Right lobe of liver (tissue), 4 donors: ENCODE measurements around the gene IGSF11.

Experiments
- POLR2A ChIP-seq: fragments of 450-650 bp; IDR thresholded peaks from one replicate; pipeline ENCODE4 v1.6.1; 2017; ENCODE audit warnings: antibody characterized with exemption, mild to moderate bottlenecking
- TF ChIP-seq, protein P1 (sequence below), 4 donors: fragments of 200-600 bp in 3 of 4; fragments of 450-650 bp in 1 of 4; IDR thresholded peaks; one replicate each; pipeline versions ENCODE4 v1.5.1 to v1.8.0; 2016 to 2022; ENCODE audit warnings: antibody characterized with exemption in 4 of 4, mild to moderate bottlenecking in 2 of 4
- donor health status: DM: no; HTN: no; CAD: no.
- donor health status: DM: no; HTN: no; CAD: no.
- donor health status: DM: no; HTN: yes; CAD: no.

GRCh38 chr3:118980832-118981231 is 53.8 kb downstream of the IGSF11 start:
- TF ChIP-seq, protein P1, sequence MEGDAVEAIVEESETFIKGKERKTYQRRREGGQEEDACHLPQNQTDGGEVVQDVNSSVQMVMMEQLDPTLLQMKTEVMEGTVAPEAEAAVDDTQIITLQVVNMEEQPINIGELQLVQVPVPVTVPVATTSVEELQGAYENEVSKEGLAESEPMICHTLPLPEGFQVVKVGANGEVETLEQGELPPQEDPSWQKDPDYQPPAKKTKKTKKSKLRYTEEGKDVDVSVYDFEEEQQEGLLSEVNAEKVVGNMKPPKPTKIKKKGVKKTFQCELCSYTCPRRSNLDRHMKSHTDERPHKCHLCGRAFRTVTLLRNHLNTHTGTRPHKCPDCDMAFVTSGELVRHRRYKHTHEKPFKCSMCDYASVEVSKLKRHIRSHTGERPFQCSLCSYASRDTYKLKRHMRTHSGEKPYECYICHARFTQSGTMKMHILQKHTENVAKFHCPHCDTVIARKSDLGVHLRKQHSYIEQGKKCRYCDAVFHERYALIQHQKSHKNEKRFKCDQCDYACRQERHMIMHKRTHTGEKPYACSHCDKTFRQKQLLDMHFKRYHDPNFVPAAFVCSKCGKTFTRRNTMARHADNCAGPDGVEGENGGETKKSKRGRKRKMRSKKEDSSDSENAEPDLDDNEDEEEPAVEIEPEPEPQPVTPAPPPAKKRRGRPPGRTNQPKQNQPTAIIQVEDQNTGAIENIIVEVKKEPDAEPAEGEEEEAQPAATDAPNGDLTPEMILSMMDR (IDR thresholded peaks at IDR 0.05) = no peak
- no peak for TF ChIP-seq POLR2A
